NCI-H2029 (cell line): Measurements from ENCODE around the gene MASP2.
A peak's percentile ranks its signal among the peaks of the same experiment; 100 is the strongest.
"Not testable (repeated sequence)": the region's sequence is repeated elsewhere in the genome, so short reads cannot be mapped to it uniquely, and the experiment has no call there.

Experiments
- DNase-seq: peaks from one replicate; lab custom pipeline; 2025; lab: John Stamatoyannopoulos, UW

MASP2 gene

GRCh38 chr1:11037740-11038182, 9.3 kb downstream of the MASP2 start:
- DNase-seq, result peak; percentile 61

GRCh38 chr1:11037019-11037739, 9.9 kb downstream of the MASP2 start:
- not testable (repeated sequence) for DNase-seq

- DNase-seq, result no peak
Observed at GRCh38 chr1:11031624-11032262, 15.3 kb downstream of the MASP2 start.

- no peak for DNase-seq
Observed at GRCh38 chr1:11030865-11031264, 16.2 kb downstream of the MASP2 start.

- DNase-seq, result no peak
Observed at GRCh38 chr1:11028018-11028417, 19.0 kb downstream of the MASP2 start.

GRCh38 chr1:11027316-11027715, 19.7 kb downstream of the MASP2 start:
- no peak for DNase-seq

- DNase-seq, result no peak
Observed at GRCh38 chr1:11026903-11027302, 20.1 kb downstream of the MASP2 start.

GRCh38 chr1:11026052-11026451, 21.0 kb downstream of the MASP2 start:
- no peak for DNase-seq

GRCh38 chr1:11025618-11026017, 21.4 kb downstream of the MASP2 start:
- DNase-seq, result no peak

- DNase-seq, result no peak
Observed at GRCh38 chr1:11024874-11025203, 22.2 kb downstream of the MASP2 start.

- no peak for DNase-seq
Observed at GRCh38 chr1:11024154-11024873, 22.7 kb downstream of the MASP2 start.

- DNase-seq, result no peak
Observed at GRCh38 chr1:11023201-11023600, 23.8 kb downstream of the MASP2 start.

- DNase-seq, result no peak
Observed at GRCh38 chr1:11019971-11020370, 27.1 kb downstream of the MASP2 start.

GRCh38 chr1:11019358-11019757, 27.7 kb downstream of the MASP2 start:
- not testable (repeated sequence) for DNase-seq

- DNase-seq, result no peak
Observed at GRCh38 chr1:11013160-11013531, 33.9 kb downstream of the MASP2 start.

GRCh38 chr1:11012260-11013159, 34.5 kb downstream of the MASP2 start, which contains the start of gene TARDBP:
Gene TARDBP (plus strand): TSS chr1:11012654. CDS start chr1:11013728, 1,074 bp downstream.
- peak; percentile 78 for DNase-seq

GRCh38 chr1:11000526-11000925, 46.5 kb downstream of the MASP2 start:
- no peak for DNase-seq

- DNase-seq, result no peak
Observed at GRCh38 chr1:10996100-10996499, 50.9 kb downstream of the MASP2 start.

GRCh38 chr1:10992864-10993263, 54.2 kb downstream of the MASP2 start:
- no peak for DNase-seq

- DNase-seq, result not testable (repeated sequence)
Observed at GRCh38 chr1:10992004-10992403, 55.0 kb downstream of the MASP2 start.

GRCh38 chr1:10990828-10991227, 56.2 kb downstream of the MASP2 start:
- no peak for DNase-seq

GRCh38 chr1:10989920-10990516, 57.0 kb downstream of the MASP2 start:
- not testable (repeated sequence) for DNase-seq
